NCI-H2107 (cell line): ENCODE results near the gene SEC23B.
"Not testable (repeated sequence)": the region's sequence is repeated elsewhere in the genome, so short reads cannot be mapped to it uniquely, and the experiment has no call there.

Source experiments
- DNase-seq: peaks from one replicate; lab custom pipeline; 2025; lab: John Stamatoyannopoulos, UW

The SEC23B gene

DNA sequence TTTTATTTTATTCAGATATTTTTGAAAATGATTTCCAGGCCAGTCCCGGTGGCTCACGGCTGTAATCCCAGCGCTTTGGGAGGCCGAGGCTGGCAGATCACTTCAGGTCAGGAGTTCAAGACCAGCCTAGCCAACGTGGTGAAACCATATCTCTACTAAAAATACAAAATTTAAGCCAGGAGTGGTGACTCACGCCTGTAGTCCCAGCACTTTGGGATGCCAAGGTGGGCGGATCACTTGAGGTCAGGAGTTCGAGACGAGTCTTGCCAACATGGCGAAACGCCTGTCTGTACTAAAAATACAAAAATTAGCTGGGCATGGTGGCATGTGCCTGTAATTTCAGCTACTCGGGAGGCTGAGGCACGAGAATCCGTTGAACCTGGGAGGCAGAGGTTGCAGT is 19.0 kb downstream of the SEC23B start:
- not testable (repeated sequence) for DNase-seq

DNA sequence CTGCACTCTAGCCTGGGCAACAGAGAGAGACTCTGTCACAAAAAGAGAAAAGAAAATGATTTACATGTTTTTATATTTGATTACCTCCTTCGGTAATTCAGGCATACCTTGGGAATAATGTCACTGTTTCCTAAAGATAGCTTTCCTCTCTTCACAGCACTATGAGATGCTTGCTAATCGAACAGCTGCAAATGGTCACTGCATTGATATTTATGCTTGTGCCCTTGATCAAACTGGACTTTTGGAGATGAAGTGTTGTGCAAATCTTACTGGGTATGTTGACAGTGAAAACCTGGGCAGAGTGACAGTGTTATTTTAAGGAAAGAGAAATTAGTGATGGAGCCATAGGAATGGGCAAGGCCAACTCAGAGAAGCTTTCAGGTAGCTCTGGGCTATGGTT is 19.6 kb downstream of the SEC23B start:
- DNase-seq = no peak

DNA sequence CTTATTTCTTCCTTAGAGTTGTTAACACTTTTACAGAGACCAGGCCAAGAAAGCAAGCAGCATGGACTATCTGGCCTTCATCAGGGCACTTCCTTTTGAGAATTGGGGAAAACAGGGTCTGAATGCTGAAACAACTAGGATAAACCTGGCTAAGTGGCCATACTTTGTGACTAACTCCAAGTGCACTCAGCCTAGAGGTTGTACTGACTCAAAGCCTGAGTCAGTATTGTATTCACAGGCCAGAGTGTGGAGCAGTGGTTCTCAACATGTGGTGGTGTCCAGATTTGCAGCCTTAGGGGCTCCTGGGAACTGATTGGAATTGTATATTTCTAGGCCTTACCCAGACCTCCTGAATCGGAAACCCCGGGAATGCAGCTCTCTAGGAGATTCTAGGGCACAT is 20.1 kb downstream of the SEC23B start:
- DNase-seq = no peak

DNA sequence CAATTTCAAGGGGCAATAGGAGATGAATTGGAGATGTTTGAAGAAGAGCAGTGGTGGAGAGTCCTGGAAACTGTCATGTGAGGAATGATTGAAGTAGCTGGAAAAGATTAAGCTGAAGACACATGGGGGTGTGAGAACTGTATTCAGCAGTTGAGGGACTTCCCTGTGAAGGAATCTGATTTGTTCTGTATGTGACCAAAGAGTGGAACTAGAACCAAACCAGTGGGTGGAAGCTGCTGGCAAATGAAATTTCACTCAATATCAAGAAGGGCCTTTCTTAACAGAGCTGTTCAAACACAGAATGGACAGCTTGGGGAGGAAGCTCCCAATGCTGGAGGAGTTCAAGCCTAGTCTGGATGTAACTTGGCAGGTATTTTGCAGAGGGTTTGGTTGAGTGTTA is 21.3 kb downstream of the SEC23B start:
- no peak for DNase-seq

DNA sequence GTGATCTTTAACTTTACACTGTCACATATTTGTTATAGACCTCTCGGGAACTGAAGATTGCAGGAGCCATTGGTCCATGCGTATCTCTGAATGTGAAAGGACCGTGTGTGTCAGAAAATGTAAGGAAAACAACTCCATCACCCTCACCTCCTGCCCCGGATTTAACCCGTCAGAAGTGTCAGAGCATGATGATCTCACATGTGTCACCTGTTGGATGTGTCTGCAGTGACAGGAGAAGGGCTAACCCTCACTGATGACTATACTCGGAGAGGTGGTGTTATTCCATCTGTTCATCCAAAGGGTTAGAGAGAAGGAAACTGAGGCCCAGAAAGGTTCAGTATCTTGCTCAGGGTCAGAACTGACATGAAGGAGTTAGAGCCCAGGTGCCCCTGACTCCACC is 24.9 kb downstream of the SEC23B start:
- DNase-seq = no peak

DNA sequence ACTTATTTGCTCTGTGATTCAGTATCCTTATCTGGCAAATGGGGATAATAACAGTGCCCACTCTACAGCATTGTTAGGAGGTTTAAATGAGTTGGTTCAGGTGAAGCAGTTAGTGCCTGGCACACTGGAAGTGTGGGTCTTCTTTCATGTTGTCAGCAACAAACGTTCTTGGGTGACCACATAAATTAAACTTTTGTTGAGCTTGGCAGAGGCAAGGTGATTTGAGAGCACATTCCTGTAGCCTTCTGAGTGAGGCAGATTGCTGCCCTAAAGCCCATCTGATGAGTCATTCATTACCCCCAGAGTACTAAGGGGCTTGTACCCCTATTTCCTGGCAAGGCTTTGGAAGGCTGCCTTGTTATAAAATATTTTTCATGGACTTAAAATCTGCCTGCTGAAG is 25.8 kb downstream of the SEC23B start:
- no peak for DNase-seq

DNA sequence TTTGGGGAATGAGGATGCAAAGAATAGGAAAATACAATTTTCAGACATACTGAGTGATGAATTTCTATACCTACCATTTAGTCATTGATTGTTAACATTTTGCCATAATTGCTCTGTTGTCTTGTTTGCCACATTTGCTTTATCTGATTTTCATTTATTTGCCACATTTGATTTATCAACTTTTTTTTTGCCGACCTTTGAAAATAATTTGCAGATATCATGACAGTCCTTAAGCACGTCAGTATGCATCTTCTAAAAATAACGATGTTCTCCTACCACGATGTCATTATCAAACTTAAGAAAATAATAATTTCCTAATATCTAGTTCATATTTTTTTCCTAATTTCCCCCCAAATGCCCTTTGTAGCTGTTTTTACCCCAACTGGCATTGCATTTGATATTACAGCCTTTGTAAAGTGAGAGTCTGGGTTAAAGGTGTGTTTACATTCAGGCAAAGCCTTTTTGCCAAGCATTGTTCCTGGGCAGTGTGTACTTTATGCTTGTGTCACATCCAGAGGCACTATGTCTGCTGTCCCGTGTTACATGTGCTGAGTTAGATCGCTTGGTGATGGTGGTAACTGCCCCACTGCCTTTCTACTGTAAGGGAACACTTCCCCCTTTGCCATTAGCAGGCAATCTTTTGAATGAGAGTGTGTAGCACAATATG is 26.4 kb downstream of the SEC23B start:
- no peak for DNase-seq

DNA sequence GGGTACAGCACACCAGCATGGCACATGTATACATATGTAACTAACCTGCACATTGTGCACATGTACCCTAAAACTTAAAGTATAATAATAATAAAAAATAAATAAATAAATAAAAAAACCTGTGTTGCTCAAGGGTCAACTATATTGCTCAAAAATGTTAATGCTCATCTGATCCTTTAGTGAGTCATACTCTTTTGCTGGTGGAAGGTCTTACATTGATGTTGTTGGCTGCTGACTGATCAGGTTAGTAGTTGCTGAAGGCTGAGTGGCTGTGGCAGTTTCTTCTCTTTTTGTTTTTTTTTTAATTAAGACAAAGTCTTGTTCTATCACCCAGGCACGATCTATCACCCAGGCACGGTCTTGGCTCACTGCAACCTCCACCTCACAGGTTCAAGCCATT is 29.9 kb downstream of the SEC23B start:
- DNase-seq = no peak

DNA sequence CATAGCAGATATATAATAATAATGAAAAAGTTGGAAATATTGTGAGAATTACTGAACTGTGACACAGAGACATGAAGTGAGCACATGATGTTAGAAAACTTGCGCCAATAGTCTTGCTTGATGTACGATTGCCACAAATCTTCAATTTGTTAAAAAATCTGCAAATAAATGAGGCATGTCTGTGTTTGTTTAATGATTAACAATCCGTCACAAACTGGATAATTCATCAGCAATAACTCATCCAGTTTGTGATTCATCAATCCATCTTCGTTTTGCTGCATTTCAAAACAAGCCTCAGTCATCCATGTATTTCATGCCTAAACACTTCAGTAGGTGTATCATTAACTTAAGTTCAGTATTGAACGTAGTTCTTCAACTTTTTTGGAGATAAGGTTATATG is 34.0 kb downstream of the SEC23B start:
- no peak for DNase-seq

DNA sequence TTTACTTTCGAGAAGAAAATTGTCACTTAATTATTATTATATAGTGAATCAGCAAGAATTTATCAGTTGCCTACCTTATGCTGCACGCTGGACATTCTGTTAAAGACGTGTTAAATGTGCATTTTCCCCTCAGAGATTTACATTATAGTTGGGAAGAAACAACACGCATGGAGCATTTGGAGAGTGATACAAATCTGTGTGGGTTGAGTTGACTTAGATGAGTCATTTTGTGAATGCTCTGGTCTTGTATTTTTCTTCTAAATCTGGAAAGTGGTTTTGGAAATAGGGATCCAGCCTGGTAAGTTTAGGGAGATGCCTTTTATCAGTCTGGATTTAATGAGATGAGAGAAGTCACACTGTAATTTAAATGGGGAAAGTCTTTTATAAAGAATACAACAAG is 35.5 kb downstream of the SEC23B start:
- DNase-seq = no peak

DNA sequence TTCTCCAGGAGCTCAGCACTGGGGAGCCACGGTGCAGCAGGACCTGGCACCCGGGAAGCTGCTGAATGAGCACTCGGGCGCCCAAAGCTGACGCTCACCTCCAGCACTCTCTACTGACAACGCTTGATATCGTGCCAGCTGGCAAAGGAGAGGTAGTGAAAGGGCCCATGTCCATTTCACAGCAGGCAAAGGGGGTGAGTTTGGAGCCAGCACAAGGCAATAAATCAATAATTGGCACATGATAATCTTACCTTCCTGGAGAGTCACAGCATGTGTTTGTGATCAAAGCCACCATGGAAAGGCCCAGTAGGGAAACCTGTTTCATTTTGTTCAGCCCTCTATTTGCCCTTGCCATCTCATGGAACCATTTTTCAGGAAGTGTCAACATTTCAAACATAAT is 36.2 kb downstream of the SEC23B start:
- DNase-seq = no peak

DNA sequence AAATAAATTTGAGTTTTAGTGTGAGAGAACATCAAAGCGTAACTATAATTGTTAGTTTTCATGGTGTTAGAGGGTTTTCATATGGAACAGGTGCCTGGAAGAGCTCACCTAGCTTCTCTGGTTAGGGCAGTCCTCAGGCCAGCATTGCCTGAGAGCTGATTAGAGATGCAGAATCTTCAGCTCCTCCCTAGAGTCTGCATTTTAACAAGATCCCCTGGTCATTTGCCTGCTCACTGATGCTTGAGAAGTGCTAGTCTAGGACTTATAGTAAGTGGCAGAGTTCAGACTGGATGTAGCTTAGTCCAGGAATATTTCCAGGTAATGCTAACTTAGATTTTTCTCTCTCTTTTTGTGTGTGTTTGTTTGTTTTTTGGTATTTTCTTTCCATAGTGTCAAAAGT is 37.8 kb downstream of the SEC23B start:
- no peak for DNase-seq

DNA sequence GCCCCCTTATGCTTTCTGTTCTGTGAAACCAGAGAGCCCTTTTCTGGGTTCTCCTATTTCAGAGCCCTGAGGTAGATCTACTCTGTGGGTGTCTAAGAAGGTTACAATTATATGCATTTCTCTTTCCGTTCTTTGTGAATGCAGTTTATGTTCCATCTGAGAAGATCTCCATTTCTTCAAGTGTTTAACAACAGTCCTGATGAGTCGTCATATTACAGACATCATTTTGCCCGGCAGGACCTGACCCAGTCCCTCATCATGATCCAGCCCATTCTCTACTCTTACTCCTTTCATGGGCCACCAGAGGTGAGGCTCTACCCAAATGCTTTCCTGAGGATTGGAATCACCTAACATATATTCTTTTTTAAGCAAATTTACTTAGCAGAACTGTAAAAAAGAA is 40.7 kb downstream of the SEC23B start:
- DNase-seq = no peak

DNA sequence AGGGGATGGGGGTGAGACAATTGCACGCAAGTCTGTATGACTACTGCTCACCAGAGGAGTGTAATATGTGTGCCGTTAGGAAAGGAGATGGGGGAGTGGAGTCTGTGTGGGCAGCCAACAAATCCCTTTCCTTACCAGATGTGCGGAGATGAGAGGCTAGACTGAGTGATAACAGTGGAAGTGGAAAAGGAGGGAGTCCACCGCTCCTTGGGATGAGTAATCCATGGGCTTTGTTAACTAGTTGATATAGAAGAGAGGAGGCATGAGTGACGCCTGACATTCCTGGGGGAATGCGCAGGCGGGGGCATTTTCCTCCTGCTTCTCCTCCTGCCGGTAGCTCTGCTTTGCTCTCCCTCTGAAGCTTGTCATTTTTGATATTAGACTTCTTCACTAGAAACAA is 46.0 kb downstream of the SEC23B start:
- no peak for DNase-seq

DNA sequence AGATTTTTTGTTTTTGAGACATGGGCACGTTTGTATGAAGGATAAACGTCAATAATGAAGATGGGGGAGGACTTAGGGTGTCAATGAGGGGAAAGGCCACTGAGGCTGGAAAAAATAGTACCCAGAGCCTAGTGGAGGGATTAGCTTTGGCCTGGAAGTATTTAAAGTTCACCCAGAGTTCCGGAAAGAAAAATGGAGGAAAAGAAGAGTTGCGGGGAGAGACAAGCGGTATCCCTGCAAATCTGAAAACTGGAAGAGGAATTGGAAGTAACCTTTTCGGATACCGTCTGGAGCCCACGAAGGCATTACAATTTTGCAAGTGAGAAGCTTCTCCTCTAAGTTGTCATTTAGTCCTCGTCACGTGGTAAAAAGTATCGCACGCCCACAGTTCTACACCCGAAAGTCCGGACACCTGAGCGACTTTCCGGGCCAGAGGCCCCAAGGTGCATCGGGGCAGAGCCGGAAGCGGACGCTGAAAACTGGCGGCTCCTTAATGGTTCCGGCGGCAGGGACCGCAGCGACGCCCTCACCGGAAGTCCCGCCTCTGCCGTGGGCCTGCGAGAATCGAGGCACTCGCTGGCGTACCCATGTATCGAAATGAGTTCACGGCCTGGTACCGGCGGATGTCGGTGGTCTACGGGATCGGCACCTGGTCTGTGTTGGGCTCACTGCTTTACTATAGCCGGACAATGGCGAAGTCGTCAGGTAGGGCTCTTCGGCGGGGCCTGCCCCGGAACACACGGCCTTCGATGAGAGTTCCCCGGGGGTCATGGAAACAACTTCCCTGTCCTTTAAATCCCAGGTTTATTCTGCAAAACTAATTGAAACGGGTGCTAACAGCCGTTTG is 59.4 kb downstream of the SEC23B start, which contains the start of gene SMIM26:
SMIM26 (plus strand) TSS at position 541 of the 847 bp plus-strand sequence; CDS start at position 588, 47 bp downstream.
- DNase-seq = peak; percentile 61

DNA sequence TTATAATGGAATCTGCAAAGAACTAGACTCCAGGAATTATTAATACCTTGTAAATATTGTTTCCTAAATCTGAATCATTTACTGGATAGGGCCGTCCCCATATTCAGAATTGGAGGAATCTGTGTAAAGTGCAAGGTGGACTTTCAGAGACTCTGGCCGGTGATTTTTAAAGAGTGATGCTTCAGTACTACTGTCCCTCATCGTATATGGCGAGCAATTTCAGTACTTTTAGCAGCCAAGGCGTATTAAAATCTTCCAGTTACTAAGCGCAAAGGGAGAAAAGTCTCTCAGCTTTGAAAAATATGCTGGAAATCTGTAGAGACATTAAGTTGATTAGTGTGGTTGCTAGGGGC is 60.0 kb downstream of the SEC23B start:
- DNase-seq = no peak

DNA sequence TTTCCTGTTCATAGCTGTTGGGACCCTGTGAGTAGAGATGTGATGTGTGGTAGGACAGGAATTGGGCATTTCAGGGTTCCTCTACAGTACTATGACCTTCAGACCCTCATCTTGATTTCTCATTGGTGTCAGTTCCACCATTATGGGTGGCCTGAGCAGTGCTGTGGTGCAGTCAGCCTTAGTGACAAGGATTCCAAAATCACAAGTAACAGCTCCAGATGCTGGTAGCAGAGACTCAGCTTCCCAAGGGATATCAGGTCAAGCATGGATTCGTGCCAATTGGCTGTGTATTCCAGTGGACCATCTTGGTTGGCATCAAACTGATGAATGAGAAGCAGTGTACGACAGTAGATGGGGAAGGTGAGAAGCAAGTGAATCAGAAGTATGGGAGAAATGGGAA is 63.3 kb downstream of the SEC23B start:
- DNase-seq = no peak

DNA sequence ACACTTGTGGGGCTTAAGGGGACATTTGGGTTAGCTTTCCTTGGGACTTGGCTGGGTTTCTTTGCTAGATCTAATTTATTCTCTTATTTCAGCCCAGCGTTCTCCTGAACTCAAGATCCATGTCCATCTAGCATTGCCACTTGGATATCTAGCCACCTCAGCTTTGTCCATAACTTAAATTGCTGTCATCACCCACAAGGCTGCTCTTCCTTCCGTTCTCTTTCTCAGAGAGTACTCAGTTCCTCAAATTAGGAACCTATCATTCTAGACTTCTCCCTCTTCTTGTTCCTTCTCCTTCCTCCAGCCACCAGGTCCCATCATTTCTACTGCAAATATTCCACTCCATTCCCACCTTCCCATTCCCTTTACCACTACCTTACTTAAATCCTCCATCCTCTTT is 63.8 kb downstream of the SEC23B start:
- DNase-seq = no peak

DNA sequence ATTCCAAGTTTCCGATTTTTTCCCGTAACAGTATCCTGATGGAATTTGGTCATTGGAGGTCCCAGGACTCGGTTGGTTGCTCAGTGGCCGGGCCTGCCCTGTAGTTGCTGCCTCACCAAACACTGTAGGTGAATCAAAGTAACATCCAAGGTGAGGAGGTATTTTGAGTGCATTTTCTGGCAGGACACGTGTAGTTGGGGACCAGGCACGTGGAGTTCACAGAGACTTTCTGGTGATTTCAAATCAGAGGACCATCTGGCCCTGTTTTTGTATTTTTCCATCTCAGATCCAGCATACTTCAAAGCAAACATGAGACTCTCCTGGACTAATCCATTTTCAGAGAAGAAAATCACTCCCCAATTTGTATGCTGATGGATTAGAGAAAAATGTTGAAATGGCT is 70.2 kb downstream of the SEC23B start:
- DNase-seq = no peak

DNA sequence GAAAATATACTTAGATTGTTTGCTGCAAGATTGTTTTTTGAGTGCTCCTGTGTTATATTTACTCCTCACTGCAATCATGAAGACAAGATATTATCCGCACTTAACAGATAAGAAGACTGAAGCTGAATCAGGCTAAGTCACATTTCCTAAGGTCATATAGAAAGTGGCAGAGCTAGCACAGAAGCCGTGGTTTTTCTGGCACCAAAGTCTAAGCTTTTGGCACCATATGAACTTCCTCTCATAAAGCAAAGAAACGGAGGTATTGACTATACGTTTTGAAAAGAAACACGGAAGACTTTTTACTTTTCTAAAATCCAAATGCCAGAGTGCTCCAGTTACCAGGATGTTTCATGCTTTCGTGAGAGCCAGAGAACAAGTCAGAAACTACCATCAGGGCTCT is 70.8 kb downstream of the SEC23B start:
- no peak for DNase-seq

DNA sequence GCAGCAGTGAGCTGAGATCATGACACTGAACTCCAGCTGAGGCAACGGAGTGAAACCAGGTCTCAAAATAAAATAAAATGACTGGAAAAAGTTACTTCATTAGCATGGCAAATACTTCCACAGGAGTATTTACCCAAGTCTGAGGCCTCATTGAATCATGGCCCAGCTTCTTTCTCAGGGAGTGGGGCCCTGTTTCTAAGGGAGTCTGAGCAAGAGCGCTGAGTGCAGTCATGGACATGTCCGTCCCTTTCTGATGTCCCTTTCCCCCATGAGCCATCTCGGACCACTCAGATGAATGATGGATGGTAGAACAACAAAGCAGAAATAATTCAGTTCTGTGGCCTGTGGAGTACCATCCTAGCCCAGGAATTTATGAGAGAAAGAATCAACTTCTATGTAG is 72.3 kb downstream of the SEC23B start:
- DNase-seq = no peak

DNA sequence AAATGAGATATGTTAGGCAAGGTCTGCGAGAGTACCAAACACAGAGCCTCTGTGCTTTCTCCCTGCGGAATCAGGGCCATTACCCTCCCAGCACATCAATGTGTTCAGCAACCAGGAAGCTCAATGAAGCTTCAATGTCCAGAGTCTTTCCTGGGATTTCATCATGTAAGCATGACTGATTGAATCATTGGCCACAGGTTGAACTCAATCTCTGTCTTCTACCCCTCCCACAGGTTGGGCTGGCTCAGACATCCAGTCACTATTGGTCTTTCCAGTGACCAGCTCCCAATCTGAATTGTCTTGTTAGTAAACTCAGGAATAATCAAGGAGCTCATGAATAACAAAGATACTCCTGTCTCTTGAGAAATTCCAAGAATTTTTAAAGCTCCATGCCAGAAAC is 77.4 kb downstream of the SEC23B start:
- no peak for DNase-seq

DNA sequence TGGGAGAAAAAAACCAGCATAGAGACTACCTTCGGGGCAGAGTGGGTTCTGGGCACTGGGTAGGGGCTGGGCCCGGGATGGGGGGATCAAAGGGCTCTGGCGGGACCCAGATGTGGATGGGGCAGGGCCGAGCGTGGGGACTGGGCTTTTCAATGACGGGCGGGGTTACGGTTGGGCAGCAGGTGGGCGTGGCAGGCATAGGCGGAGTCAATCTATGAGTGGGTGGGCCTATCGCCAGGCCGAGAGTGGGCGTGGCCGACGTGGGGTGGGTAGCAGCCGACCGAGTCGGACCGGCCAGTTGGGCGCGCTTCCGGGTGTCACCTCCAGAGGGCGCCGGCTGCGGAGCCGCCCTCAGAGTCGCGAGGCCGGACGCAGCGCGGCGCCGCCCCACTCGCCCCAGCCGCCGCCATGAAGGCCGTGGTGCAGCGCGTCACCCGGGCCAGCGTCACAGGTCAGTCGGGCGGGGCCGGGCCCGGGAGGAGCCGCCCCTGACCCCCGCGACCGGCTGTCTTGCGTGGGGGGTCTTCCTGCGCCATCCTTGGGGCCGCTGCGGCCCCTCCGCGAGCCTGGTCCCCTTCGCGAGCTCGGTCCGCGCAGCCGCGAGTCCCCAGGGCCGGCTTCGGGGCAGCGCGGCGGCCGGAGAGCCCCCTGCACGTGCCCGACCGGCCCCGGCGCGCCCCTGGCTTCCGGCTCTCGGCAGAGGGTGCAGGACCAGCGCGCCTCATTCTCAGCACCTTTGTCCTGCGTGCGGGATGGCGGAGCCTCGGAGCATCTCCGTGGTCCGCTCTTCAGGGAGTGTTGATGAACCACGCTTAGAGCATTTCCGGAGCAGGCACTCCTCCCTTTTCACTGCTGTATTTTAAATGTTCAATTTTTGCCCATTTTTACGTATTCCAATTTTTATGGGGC is 80.2 kb downstream of the SEC23B start, which contains the start of gene DTD1:
DTD1 (plus strand) TSS at position 390 of the 909 bp plus-strand sequence; CDS start at position 409, 19 bp downstream.
- DNase-seq = peak; percentile 61
